Measurements from ENCODE around the gene RFLNA.

The RFLNA gene

DNA sequence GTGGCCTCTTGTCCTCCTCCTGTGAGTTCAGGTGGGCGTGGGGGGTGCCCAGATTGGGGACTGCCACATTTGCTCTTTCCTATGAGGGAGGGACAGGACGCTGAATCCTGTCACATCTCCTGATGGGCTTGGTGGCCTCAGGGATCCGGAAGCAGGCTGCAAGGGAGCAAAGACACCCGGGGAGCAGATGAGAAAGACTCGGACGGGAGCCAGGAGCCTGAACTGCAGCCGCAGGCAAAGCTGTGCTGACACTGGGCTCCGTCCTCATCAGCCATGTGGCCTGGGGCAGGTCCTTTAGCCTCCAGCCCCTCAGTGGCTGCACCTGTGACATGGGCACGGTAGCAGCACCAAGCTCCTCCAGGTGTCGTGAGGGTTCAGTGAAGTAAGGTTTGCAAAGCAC lies 40.8 kb upstream of the RFLNA start:
- no peak for DNase-seq
- Histone ChIP-seq H3K27ac (no peak overlapping the region), H3K9me3 (ENCODE audit: severe bottlenecking) (no peaks in the 10 kb centered on the region), H3K36me3 (no peaks in the 10 kb centered on the region), H3K27me3 (ENCODE audit: insufficient read depth, low read depth, severe bottlenecking) (no peaks in the 10 kb centered on the region), H3K4me3 (ENCODE audit: low read depth, low read length) (no peak overlapping the region)
- TF ChIP-seq, protein P1, sequence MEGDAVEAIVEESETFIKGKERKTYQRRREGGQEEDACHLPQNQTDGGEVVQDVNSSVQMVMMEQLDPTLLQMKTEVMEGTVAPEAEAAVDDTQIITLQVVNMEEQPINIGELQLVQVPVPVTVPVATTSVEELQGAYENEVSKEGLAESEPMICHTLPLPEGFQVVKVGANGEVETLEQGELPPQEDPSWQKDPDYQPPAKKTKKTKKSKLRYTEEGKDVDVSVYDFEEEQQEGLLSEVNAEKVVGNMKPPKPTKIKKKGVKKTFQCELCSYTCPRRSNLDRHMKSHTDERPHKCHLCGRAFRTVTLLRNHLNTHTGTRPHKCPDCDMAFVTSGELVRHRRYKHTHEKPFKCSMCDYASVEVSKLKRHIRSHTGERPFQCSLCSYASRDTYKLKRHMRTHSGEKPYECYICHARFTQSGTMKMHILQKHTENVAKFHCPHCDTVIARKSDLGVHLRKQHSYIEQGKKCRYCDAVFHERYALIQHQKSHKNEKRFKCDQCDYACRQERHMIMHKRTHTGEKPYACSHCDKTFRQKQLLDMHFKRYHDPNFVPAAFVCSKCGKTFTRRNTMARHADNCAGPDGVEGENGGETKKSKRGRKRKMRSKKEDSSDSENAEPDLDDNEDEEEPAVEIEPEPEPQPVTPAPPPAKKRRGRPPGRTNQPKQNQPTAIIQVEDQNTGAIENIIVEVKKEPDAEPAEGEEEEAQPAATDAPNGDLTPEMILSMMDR (IDR thresholded peaks at IDR 0.05; ENCODE audit: low read depth, low read length) = no peak

GRCh38 chr12:124259154-124260066 lies 35.5 kb upstream of the RFLNA start:
- TF ChIP-seq, protein P1 (IDR thresholded peaks at IDR 0.05; ENCODE audit: low read depth, low read length) = no peak
- peak overlapping the region; percentile 18 for H3K4me3 ChIP-seq (ENCODE audit: low read depth, low read length)
- peak overlapping the region; percentile 52 for H3K27ac ChIP-seq
- H3K36me3 ChIP-seq = no peaks in the 10 kb centered on the region
- H3K27me3 ChIP-seq (ENCODE audit: insufficient read depth, low read depth, severe bottlenecking) = no peaks in the 10 kb centered on the region
- DNase-seq = peak; percentile 61
- no peaks in the 10 kb centered on the region for H3K9me3 ChIP-seq (ENCODE audit: severe bottlenecking)

- TF ChIP-seq, protein P1 (IDR thresholded peaks at IDR 0.05; ENCODE audit: low read depth, low read length) = no peak
- Histone ChIP-seq H3K27me3 (ENCODE audit: insufficient read depth, low read depth, severe bottlenecking) (no peaks in the 10 kb centered on the region), H3K9me3 (ENCODE audit: severe bottlenecking) (no peaks in the 10 kb centered on the region), H3K4me3 (ENCODE audit: low read depth, low read length) (no peak overlapping the region), H3K27ac (no peak overlapping the region), H3K36me3 (no peaks in the 10 kb centered on the region)
- DNase-seq = no peak
Observed at GRCh38 chr12:124261885-124262284, 33.0 kb upstream of the RFLNA start.

DNA sequence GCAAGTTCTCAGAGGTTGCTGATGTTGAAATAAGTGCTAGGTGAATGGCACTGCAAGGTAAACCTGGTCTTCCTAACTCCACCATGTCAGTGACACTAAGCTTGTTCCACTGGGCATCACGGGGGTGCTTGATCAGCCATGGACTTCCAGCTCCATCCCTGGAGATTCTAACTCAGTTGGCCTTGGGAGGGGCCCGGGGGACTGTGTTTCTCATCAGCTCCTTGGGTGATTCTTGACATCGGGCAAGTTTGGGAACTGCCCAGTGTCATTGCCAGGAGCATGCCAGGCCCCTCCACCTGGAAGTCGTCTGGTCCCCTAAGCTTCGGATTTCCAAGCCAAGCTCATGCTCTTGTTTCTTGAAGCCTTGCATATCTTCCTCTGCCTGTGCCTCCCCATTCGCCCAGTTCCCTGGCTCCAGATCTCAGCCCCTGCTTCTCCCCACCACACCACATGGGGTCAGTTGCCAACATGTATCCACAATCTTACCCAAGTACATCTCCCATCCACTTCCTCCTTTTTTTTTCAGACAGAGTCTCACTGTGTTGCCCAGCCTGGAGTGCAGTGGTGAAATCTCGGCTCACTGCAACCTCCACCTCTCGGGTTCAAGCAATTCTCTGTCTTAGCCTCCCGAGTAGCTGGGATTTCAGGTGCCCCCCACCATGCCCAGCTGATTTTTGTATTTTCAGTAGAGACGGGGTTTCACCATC lies 30.7 kb upstream of the RFLNA start:
- no peak overlapping the region for H3K4me3 ChIP-seq (ENCODE audit: low read depth, low read length)
- H3K27me3 ChIP-seq (ENCODE audit: insufficient read depth, low read depth, severe bottlenecking) = no peaks in the 10 kb centered on the region
- no peak for DNase-seq
- H3K36me3 ChIP-seq = no peaks in the 10 kb centered on the region
- no peak overlapping the region for H3K27ac ChIP-seq
- no peaks in the 10 kb centered on the region for H3K9me3 ChIP-seq (ENCODE audit: severe bottlenecking)
- TF ChIP-seq, protein P1 (IDR thresholded peaks at IDR 0.05; ENCODE audit: low read depth, low read length) = no peak

- Histone ChIP-seq H3K36me3 (no peaks in the 10 kb centered on the region), H3K4me3 (ENCODE audit: low read depth, low read length) (no peak overlapping the region), H3K27ac (no peak overlapping the region), H3K27me3 (ENCODE audit: insufficient read depth, low read depth, severe bottlenecking) (no peaks in the 10 kb centered on the region), H3K9me3 (ENCODE audit: severe bottlenecking) (no peaks in the 10 kb centered on the region)
- DNase-seq = no peak
- TF ChIP-seq, protein P1 (IDR thresholded peaks at IDR 0.05; ENCODE audit: low read depth, low read length) = no peak
Observed at GRCh38 chr12:124264879-124265278, 30.0 kb upstream of the RFLNA start.

Measured in WERI-Rb-1 (cell line).